ENCODE measurements around the gene UTP25.

- TF ChIP-seq POLR2AphosphoS5 (IDR thresholded peaks at IDR 0.05; ENCODE audit: low read depth, low read length) (no peak), CTCF (IDR thresholded peaks at IDR 0.05) (no peak)
Measured at GRCh38 chr1:209889077-209889418, 61.3 kb downstream of the UTP25 start.

Measured in Panc1 (cell line).